GM23338 (cell line): ENCODE data around the gene DDX39B. TPM values are rescaled to one million over a fixed set of nuclear protein-coding genes. Genes with fewer than 3 reads are reported as not detected.

Experiments
- ATAC-seq: fragments of 200-7000 bp; cut with Tn5 transposase; 3 replicates; pipeline ENCODE4 v1.9.1; 2020
- DNase-seq: peaks from one replicate; pipeline ENCODE4 v3.0.0-alpha.2; 2015; ENCODE audit warnings: low spot score
- H2AFZ ChIP-seq: fragments of 200-600 bp; sonication (generic); 2 replicates; pipeline ENCODE4 v1.8.0; 2016; ENCODE audit warnings: antibody characterized with exemption, mild to moderate bottlenecking, moderate library complexity
- H3F3A ChIP-seq: fragments of 200-600 bp; sonication (generic); replicated peaks from 2 replicates; pipeline ENCODE4 v1.8.0; 2017; ENCODE audit warnings: antibody characterized with exemption, mixed run types, low read depth
- H3K27ac ChIP-seq: fragments of 200-600 bp; sonication (generic); 2 replicates; pipeline ENCODE4 v1.6.1; 2016; ENCODE audit warnings: low read depth
- H3K27me3 ChIP-seq: fragments of 200-600 bp; sonication (generic); 2 replicates; pipeline ENCODE4 v1.8.0; 2016; ENCODE audit warnings: mild to moderate bottlenecking, mixed run types, moderate library complexity; ENCODE audit not compliant: insufficient read depth
- H3K36me3 ChIP-seq: fragments of 200-600 bp; sonication (generic); 2 replicates; pipeline ENCODE4 v1.8.0; 2016; ENCODE audit warnings: mild to moderate bottlenecking; ENCODE audit not compliant: insufficient read depth
- H3K4me1 ChIP-seq: fragments of 200-600 bp; sonication (generic); 2 replicates; pipeline ENCODE4 v1.8.0; 2016; ENCODE audit warnings: mild to moderate bottlenecking, moderate library complexity; ENCODE audit not compliant: insufficient read depth
- H3K4me2 ChIP-seq: fragments of 200-600 bp; sonication (generic); 2 replicates; pipeline ENCODE4 v1.7.1; 2017; ENCODE audit warnings: mixed run types
- H3K4me3 ChIP-seq: fragments of 200-600 bp; sonication (generic); 2 replicates; pipeline ENCODE4 v1.6.1; 2016; ENCODE audit warnings: mixed run types
- H3K79me2 ChIP-seq: fragments of 200-600 bp; sonication (generic); replicated peaks from 2 replicates; pipeline ENCODE4 v1.8.0; 2017; ENCODE audit warnings: mild to moderate bottlenecking; ENCODE audit not compliant: insufficient read depth
- H3K9me2 ChIP-seq: fragments of 200-600 bp; sonication (generic); 2 replicates; pipeline ENCODE4 v1.8.0; 2017; ENCODE audit not compliant: insufficient read depth
- H4K20me1 ChIP-seq: fragments of 200-600 bp; sonication (generic); replicated peaks from 2 replicates; pipeline ENCODE4 v1.8.0; 2017; ENCODE audit warnings: mild to moderate bottlenecking; ENCODE audit not compliant: insufficient read depth
- H3K27ac Mint-ChIP-seq: 2 replicates; pipeline ENCODE4 v1.8.0; 2020; ENCODE audit warnings: inconsistent platforms, mild to moderate bottlenecking, moderate library complexity, mixed read lengths
- H3K27me3 Mint-ChIP-seq: 3 replicates; pipeline ENCODE4 v1.8.0; 2022; ENCODE audit warnings: low read depth, mild to moderate bottlenecking, moderate library complexity, mixed read lengths, inconsistent platforms; ENCODE audit not compliant: insufficient read depth, poor library complexity
- H3K36me3 Mint-ChIP-seq: 3 replicates; pipeline ENCODE4 v1.8.0; 2021; ENCODE audit warnings: low read depth, mild to moderate bottlenecking, inconsistent platforms, moderate library complexity, mixed read lengths
- H3K4me1 Mint-ChIP-seq: 3 replicates; pipeline ENCODE4 v1.8.0; 2020; ENCODE audit warnings: mild to moderate bottlenecking, inconsistent platforms, mixed read lengths
- H3K4me3 Mint-ChIP-seq: 3 replicates; pipeline ENCODE4 v1.8.0; 2021; ENCODE audit warnings: moderate library complexity, mild to moderate bottlenecking, inconsistent platforms, mixed read lengths
- H3K9me3 Mint-ChIP-seq: 3 replicates; pipeline ENCODE4 v1.8.0; 2020; ENCODE audit warnings: moderate library complexity, mild to moderate bottlenecking, inconsistent platforms, mixed read lengths
- CREB1 ChIP-seq: fragments of 250-450 bp; sonication (Bioruptor Pico); IDR thresholded peaks from 2 replicates; pipeline ENCODE4 v1.5.0; 2020; ENCODE audit warnings: low read depth, mild to moderate bottlenecking, moderate library complexity
- CTCF ChIP-seq, 2 experiments: fragments of 200-600 bp in 1 of 2; sonication (generic) in 1 of 2; conservative IDR thresholded peaks; 2 replicates each; pipeline versions ENCODE4 v1.5.1 to v1.6.1; 2016 to 2017; ENCODE audit warnings: antibody characterized with exemption in 2 of 2, low read depth in 2 of 2, mild to moderate bottlenecking in 2 of 2, moderate library complexity in 1 of 2
- ETS1 ChIP-seq: IDR thresholded peaks from 2 replicates; pipeline ENCODE4 v1.6.1; 2016; ENCODE audit warnings: antibody characterized with exemption
- EZH2 ChIP-seq: fragments of 200-600 bp; sonication (generic); IDR thresholded peaks from one replicate; pipeline ENCODE4 v1.8.0; 2017; ENCODE audit warnings: antibody characterized with exemption, mild to moderate bottlenecking, low read depth; ENCODE audit not compliant: unreplicated experiment
- EZH2phosphoT487 ChIP-seq: fragments of 200-600 bp; sonication (generic); IDR thresholded peaks from one replicate; pipeline ENCODE4 v1.8.1; 2018; ENCODE audit warnings: antibody characterized with exemption; ENCODE audit not compliant: unreplicated experiment
- JUNB ChIP-seq: IDR thresholded peaks from one replicate; pipeline ENCODE4 v1.6.1; 2016; ENCODE audit warnings: antibody characterized with exemption; ENCODE audit not compliant: unreplicated experiment
- NANOG ChIP-seq: IDR thresholded peaks from 2 replicates; pipeline ENCODE4 v1.6.1; 2016; ENCODE audit warnings: antibody characterized with exemption, borderline replicate concordance
- POLR2AphosphoS5 ChIP-seq: IDR thresholded peaks from 2 replicates; pipeline ENCODE4 v1.6.1; 2016; ENCODE audit warnings: antibody characterized with exemption, low read depth
- REST ChIP-seq: IDR thresholded peaks from one replicate; pipeline ENCODE4 v1.6.1; 2018; ENCODE audit warnings: antibody characterized with exemption; ENCODE audit not compliant: unreplicated experiment
- STAT1 ChIP-seq: IDR thresholded peaks from one replicate; pipeline ENCODE4 v1.6.1; 2016; ENCODE audit warnings: antibody characterized with exemption; ENCODE audit not compliant: unreplicated experiment
- ZNF114 ChIP-seq: fragments of 250-450 bp; sonication (Bioruptor Pico); IDR thresholded peaks from 2 replicates; pipeline ENCODE4 v1.5.0; 2020; ENCODE audit warnings: mild to moderate bottlenecking, moderate library complexity
- ZNF331 ChIP-seq: fragments of 250-450 bp; sonication (Bioruptor Pico); IDR thresholded peaks from 2 replicates; pipeline ENCODE4 v1.5.0; 2020; ENCODE audit warnings: low read depth, mild to moderate bottlenecking, moderate library complexity
- ZNF462 ChIP-seq: fragments of 250-450 bp; sonication (Bioruptor Pico); IDR thresholded peaks from 2 replicates; pipeline ENCODE4 v1.5.0; 2020; ENCODE audit warnings: mild to moderate bottlenecking, moderate library complexity
- polyA plus RNA-seq: library from polyadenylated mRNA; unstranded; fragments of >200 nt; fragmentation: Nextera tagmentation; extraction: Ambion mirVana; gene quantifications from 2 replicates; pipeline ENCODE4 v1.2.1, GENCODE V29; 2016
- total RNA-seq: library from RNA; depleted of rRNA; stranded (reverse); fragments of >200 nt; shearing (Covaris generic); gene quantifications from 2 replicates; pipeline ENCODE4 v1.2.3, GENCODE V29; 2014

The DDX39B gene
- total and polyA plus RNA-seq, 2 experiments from 2014 or later = 341 to 849 TPM

- H3K27me3 ChIP-seq = no peaks in the 10 kb centered on the region
- H3K9me2 ChIP-seq = no peaks in the 10 kb centered on the region
- H3K4me2 ChIP-seq = no peak overlapping the region
- Mint-ChIP-seq H3K4me3 (no peak overlapping the region), H3K27me3 (peaks cover 7% of the 10 kb centered on the region), H3K4me1 (peaks cover 10% of the 10 kb centered on the region), H3K36me3 (no peaks in the 10 kb centered on the region; the same call in 2 of the 3 replicates), H3K27ac (no peak overlapping the region), H3K9me3 (no peaks in the 10 kb centered on the region; the same call in 2 of the 3 replicates)
- H3F3A ChIP-seq = 0 out of 2 replicates have a peak, but pooled peaks cover 2% of the 10 kb centered on the region
- DNase-seq (no peak), ATAC-seq (no peak)
- TF ChIP-seq ZNF331 = no peak
- TF ChIP-seq ZNF462 (CRISPR knock-in tag) = no peak
- TF ChIP-seq REST = no peak
- TF ChIP-seq EZH2 = no peak
- TF ChIP-seq POLR2AphosphoS5 = no peak
- TF ChIP-seq NANOG = no peak
- TF ChIP-seq STAT1 = no peak
- TF ChIP-seq ZNF114 (CRISPR knock-in tag) = no peak
- TF ChIP-seq ETS1 = no peak
- TF ChIP-seq CTCF (conservative IDR thresholded peaks at IDR 0.05; ENCODE audit: low read depth in 2 of 2) = no peak
- no peak for TF ChIP-seq CREB1
- TF ChIP-seq EZH2phosphoT487 = no peak
- TF ChIP-seq JUNB = no peak
- H3K4me1 ChIP-seq = peaks cover 5% of the 10 kb centered on the region; the same call in 1 of the 2 replicates
- no peaks in the 10 kb centered on the region for H4K20me1 ChIP-seq
- H3K36me3 ChIP-seq = no peaks in the 10 kb centered on the region
- H3K79me2 ChIP-seq = no peaks in the 10 kb centered on the region
- H2AFZ ChIP-seq = no peak overlapping the region
- H3K27ac ChIP-seq = no peak overlapping the region
- H3K4me3 ChIP-seq = no peak overlapping the region
These were observed 26.7 kb upstream of the DDX39B start for GRCh38 chr6:31568537-31568961.
